WTC11 (cell line): ENCODE measurements around the gene TMCC2. TPM values are rescaled to one million over a fixed set of nuclear protein-coding genes. Genes with fewer than 3 reads are reported as not detected.

Source experiments
- ATAC-seq: fragments of 200-7000 bp; cut with Tn5 transposase; 2 replicates; pipeline ENCODE4 v1.10.0; 2021; ENCODE audit warnings: mild to moderate bottlenecking, moderate library complexity
- CTCF ChIA-PET: fragments of 300-600 bp; sonication (Branson Sonifier 250); formaldehyde crosslinking; loops from one replicate; lab custom pipeline; 2021; ENCODE audit warnings: antibody characterized with exemption; lab: Charles Lee
- POLR2A ChIA-PET: fragments of 350-600 bp; sonication (Branson Sonifier 250); formaldehyde crosslinking; loops from one replicate; lab custom pipeline; 2021; ENCODE audit warnings: antibody characterized with exemption; lab: Charles Lee
- DNase-seq: peaks from one replicate; pipeline ENCODE4 v3.0.0; 2021; ENCODE audit warnings: low spot score
- H3K27ac Mint-ChIP-seq: 2 replicates; pipeline ENCODE4 v1.8.0; 2021; ENCODE audit warnings: mixed read lengths
- H3K27me3 Mint-ChIP-seq: 2 replicates; pipeline ENCODE4 v1.8.0; 2021; ENCODE audit warnings: low read depth, mild to moderate bottlenecking, moderate library complexity, mixed read lengths
- H3K36me3 Mint-ChIP-seq: 2 replicates; pipeline ENCODE4 v1.8.0; 2021; ENCODE audit warnings: mixed read lengths
- H3K4me1 Mint-ChIP-seq: 2 replicates; pipeline ENCODE4 v1.8.0; 2022; ENCODE audit warnings: mixed read lengths
- H3K4me3 Mint-ChIP-seq: 2 replicates; pipeline ENCODE4 v1.8.0; 2021; ENCODE audit warnings: mild to moderate bottlenecking, moderate library complexity, mixed read lengths
- H3K9me3 Mint-ChIP-seq: 2 replicates; pipeline ENCODE4 v1.8.0; 2021; ENCODE audit warnings: mixed read lengths
- CBFB ChIP-seq: sonication (generic); formaldehyde crosslinking; IDR thresholded peaks from 2 replicates; pipeline ENCODE4 v1.8.1; 2022; ENCODE audit warnings: mild to moderate bottlenecking, low read depth, missing genetic modification reagents
- ETV6 ChIP-seq: sonication (generic); formaldehyde crosslinking; IDR thresholded peaks from 2 replicates; pipeline ENCODE4 v1.8.1; 2022; ENCODE audit warnings: mild to moderate bottlenecking, missing genetic modification reagents
- JAZF1 ChIP-seq: fragments of 250-450 bp; sonication (Bioruptor Pico); IDR thresholded peaks from 2 replicates; pipeline ENCODE4 v1.9.0; 2021; ENCODE audit warnings: moderate library complexity, mild to moderate bottlenecking, inconsistent platforms
- NFATC4 ChIP-seq: fragments of 250-450 bp; sonication (Bioruptor Pico); IDR thresholded peaks from 2 replicates; pipeline ENCODE4 v1.9.0; 2021; ENCODE audit warnings: mild to moderate bottlenecking
- SMAD4 ChIP-seq: sonication (generic); formaldehyde crosslinking; IDR thresholded peaks from 2 replicates; pipeline ENCODE4 v1.8.0; 2022; ENCODE audit warnings: mild to moderate bottlenecking, missing genetic modification reagents
- SP1 ChIP-seq: sonication (generic); formaldehyde crosslinking; conservative IDR thresholded peaks from 2 replicates; pipeline ENCODE4 v1.8.1; 2022; ENCODE audit warnings: missing genetic modification reagents
- total RNA-seq: library from RNA; stranded (reverse); gene quantifications from 3 replicates; pipeline ENCODE4 v1.2.3, GENCODE V29; 2021
- TF ChIP-seq, protein P1 (sequence below): sonication (generic); formaldehyde crosslinking; IDR thresholded peaks from 2 replicates; pipeline ENCODE4 v1.8.1; 2023; ENCODE audit warnings: mild to moderate bottlenecking, missing genetic modification reagents
- TF ChIP-seq, protein P2 (sequence below): sonication (generic); formaldehyde crosslinking; IDR thresholded peaks from 2 replicates; pipeline ENCODE4 v1.8.0; 2023; ENCODE audit warnings: missing genetic modification reagents, mild to moderate bottlenecking, borderline replicate concordance
- TF ChIP-seq, protein P3 (sequence below): sonication (generic); formaldehyde crosslinking; IDR thresholded peaks from 2 replicates; pipeline ENCODE4 v1.8.1; 2022; ENCODE audit warnings: missing genetic modification reagents, borderline replicate concordance
- TF ChIP-seq, protein P4 (sequence below): fragments of 250-450 bp; sonication (Bioruptor Pico); IDR thresholded peaks from 2 replicates; pipeline ENCODE4 v1.8.0; 2021; ENCODE audit warnings: mild to moderate bottlenecking
- TF ChIP-seq, protein P5 (sequence below): fragments of 200-600 bp; IDR thresholded peaks from 2 replicates; pipeline ENCODE4 v1.8.0; 2022; ENCODE audit warnings: antibody characterized with exemption
- TF ChIP-seq, protein P6 (sequence below): sonication (generic); formaldehyde crosslinking; IDR thresholded peaks from 2 replicates; pipeline ENCODE4 v1.8.1; 2023; ENCODE audit warnings: mild to moderate bottlenecking, missing genetic modification reagents

The TMCC2 gene
- total RNA-seq, 1 experiment from 2014 or later = 9.5 TPM

DNA sequence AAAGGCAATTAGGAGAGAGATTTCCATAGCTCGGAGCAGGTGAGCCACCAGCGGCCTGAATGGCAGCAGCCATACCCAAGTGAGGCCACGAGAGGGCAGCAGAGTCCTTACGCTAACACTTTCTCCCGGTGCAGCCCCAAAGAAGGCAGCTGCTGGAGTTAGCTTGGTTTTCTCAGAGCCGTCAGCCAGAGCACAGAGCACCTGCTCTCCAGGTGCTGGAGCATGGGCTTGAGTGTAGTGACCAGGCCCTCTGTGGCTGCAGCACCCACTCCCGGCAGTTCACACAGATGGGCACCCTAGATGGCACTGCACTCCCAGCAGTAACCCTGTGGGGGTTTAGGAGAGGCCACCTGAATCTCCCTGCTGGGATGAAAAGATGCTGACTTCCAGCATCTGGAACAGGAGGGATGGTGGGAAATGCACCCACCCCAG is 45.8 kb downstream of the TMCC2 start:
- H3K9me3 Mint-ChIP-seq = no peaks in the 10 kb centered on the region
- DNase-seq (peak; percentile 95), ATAC-seq (peak; percentile 78)
- peak overlapping the region; percentile 83 for H3K27ac Mint-ChIP-seq
- H3K4me3 Mint-ChIP-seq = no peak overlapping the region
- POLR2A ChIA-PET = interaction anchor here (0.6 to 4.0 kb wide), 14 partner anchors 9 to 56 kb away, joined by 3 to 46 read pairs (median 6); partner anchors contain the start of genes NUAK2 and TMCC2
- no peaks in the 10 kb centered on the region for H3K27me3 Mint-ChIP-seq
- TF ChIP-seq SMAD4 (CRISPR knock-in tag) = no peak
- no peak for TF ChIP-seq CBFB
- TF ChIP-seq, protein P1, sequence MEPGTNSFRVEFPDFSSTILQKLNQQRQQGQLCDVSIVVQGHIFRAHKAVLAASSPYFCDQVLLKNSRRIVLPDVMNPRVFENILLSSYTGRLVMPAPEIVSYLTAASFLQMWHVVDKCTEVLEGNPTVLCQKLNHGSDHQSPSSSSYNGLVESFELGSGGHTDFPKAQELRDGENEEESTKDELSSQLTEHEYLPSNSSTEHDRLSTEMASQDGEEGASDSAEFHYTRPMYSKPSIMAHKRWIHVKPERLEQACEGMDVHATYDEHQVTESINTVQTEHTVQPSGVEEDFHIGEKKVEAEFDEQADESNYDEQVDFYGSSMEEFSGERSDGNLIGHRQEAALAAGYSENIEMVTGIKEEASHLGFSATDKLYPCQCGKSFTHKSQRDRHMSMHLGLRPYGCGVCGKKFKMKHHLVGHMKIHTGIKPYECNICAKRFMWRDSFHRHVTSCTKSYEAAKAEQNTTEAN (CRISPR knock-in tag) = 0 out of 2 replicates have a peak, but pooled peaks have one; percentile 8
- no peak for TF ChIP-seq JAZF1
- TF ChIP-seq, protein P2, sequence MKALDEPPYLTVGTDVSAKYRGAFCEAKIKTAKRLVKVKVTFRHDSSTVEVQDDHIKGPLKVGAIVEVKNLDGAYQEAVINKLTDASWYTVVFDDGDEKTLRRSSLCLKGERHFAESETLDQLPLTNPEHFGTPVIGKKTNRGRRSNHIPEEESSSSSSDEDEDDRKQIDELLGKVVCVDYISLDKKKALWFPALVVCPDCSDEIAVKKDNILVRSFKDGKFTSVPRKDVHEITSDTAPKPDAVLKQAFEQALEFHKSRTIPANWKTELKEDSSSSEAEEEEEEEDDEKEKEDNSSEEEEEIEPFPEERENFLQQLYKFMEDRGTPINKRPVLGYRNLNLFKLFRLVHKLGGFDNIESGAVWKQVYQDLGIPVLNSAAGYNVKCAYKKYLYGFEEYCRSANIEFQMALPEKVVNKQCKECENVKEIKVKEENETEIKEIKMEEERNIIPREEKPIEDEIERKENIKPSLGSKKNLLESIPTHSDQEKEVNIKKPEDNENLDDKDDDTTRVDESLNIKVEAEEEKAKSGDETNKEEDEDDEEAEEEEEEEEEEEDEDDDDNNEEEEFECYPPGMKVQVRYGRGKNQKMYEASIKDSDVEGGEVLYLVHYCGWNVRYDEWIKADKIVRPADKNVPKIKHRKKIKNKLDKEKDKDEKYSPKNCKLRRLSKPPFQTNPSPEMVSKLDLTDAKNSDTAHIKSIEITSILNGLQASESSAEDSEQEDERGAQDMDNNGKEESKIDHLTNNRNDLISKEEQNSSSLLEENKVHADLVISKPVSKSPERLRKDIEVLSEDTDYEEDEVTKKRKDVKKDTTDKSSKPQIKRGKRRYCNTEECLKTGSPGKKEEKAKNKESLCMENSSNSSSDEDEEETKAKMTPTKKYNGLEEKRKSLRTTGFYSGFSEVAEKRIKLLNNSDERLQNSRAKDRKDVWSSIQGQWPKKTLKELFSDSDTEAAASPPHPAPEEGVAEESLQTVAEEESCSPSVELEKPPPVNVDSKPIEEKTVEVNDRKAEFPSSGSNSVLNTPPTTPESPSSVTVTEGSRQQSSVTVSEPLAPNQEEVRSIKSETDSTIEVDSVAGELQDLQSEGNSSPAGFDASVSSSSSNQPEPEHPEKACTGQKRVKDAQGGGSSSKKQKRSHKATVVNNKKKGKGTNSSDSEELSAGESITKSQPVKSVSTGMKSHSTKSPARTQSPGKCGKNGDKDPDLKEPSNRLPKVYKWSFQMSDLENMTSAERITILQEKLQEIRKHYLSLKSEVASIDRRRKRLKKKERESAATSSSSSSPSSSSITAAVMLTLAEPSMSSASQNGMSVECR (CRISPR knock-in tag) = no peak
- TF ChIP-seq, protein P3, sequence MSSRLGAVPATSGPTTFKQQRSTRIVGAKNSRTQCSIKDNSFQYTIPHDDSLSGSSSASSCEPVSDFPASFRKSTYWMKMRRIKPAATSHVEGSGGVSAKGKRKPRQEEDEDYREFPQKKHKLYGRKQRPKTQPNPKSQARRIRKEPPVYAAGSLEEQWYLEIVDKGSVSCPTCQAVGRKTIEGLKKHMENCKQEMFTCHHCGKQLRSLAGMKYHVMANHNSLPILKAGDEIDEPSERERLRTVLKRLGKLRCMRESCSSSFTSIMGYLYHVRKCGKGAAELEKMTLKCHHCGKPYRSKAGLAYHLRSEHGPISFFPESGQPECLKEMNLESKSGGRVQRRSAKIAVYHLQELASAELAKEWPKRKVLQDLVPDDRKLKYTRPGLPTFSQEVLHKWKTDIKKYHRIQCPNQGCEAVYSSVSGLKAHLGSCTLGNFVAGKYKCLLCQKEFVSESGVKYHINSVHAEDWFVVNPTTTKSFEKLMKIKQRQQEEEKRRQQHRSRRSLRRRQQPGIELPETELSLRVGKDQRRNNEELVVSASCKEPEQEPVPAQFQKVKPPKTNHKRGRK (CRISPR knock-in tag) = no peak
- TF ChIP-seq, protein P4, sequence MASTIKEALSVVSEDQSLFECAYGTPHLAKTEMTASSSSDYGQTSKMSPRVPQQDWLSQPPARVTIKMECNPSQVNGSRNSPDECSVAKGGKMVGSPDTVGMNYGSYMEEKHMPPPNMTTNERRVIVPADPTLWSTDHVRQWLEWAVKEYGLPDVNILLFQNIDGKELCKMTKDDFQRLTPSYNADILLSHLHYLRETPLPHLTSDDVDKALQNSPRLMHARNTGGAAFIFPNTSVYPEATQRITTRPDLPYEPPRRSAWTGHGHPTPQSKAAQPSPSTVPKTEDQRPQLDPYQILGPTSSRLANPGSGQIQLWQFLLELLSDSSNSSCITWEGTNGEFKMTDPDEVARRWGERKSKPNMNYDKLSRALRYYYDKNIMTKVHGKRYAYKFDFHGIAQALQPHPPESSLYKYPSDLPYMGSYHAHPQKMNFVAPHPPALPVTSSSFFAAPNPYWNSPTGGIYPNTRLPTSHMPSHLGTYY (CRISPR knock-in tag) = no peak
- 0 out of 2 replicates have a peak, but pooled peaks have one; percentile 30 for TF ChIP-seq SP1
- TF ChIP-seq, protein P5, sequence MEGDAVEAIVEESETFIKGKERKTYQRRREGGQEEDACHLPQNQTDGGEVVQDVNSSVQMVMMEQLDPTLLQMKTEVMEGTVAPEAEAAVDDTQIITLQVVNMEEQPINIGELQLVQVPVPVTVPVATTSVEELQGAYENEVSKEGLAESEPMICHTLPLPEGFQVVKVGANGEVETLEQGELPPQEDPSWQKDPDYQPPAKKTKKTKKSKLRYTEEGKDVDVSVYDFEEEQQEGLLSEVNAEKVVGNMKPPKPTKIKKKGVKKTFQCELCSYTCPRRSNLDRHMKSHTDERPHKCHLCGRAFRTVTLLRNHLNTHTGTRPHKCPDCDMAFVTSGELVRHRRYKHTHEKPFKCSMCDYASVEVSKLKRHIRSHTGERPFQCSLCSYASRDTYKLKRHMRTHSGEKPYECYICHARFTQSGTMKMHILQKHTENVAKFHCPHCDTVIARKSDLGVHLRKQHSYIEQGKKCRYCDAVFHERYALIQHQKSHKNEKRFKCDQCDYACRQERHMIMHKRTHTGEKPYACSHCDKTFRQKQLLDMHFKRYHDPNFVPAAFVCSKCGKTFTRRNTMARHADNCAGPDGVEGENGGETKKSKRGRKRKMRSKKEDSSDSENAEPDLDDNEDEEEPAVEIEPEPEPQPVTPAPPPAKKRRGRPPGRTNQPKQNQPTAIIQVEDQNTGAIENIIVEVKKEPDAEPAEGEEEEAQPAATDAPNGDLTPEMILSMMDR = peak; percentile 97
- TF ChIP-seq, protein P6, sequence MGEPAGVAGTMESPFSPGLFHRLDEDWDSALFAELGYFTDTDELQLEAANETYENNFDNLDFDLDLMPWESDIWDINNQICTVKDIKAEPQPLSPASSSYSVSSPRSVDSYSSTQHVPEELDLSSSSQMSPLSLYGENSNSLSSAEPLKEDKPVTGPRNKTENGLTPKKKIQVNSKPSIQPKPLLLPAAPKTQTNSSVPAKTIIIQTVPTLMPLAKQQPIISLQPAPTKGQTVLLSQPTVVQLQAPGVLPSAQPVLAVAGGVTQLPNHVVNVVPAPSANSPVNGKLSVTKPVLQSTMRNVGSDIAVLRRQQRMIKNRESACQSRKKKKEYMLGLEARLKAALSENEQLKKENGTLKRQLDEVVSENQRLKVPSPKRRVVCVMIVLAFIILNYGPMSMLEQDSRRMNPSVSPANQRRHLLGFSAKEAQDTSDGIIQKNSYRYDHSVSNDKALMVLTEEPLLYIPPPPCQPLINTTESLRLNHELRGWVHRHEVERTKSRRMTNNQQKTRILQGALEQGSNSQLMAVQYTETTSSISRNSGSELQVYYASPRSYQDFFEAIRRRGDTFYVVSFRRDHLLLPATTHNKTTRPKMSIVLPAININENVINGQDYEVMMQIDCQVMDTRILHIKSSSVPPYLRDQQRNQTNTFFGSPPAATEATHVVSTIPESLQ (CRISPR knock-in tag) = no peak
- TF ChIP-seq NFATC4 (CRISPR knock-in tag) = no peak
- TF ChIP-seq ETV6 (CRISPR knock-in tag) = no peak
- TF ChIP-seq, all 79 proteins: peak for 3
- CTCF ChIA-PET = interaction anchor here (0.6 to 13.3 kb wide), 59 partner anchors 9 to 349 kb away, joined by 3 to 684 read pairs (median 5); partner anchors contain the start of genes BLACAT1, KLHDC8A, NUAK2 and TMCC2
- Mint-ChIP-seq H3K36me3 (peaks cover 5% of the 10 kb centered on the region), H3K4me1 (peaks cover 17% of the 10 kb centered on the region)
